Fibroblast of gingiva (primary cell): ENCODE measurements around the gene CDCP2.

Experiments
- DNase-seq: peaks from one replicate; pipeline ENCODE4 v3.0.0-alpha.2; 2011; ENCODE audit warnings: low read depth

CDCP2 gene

DNA sequence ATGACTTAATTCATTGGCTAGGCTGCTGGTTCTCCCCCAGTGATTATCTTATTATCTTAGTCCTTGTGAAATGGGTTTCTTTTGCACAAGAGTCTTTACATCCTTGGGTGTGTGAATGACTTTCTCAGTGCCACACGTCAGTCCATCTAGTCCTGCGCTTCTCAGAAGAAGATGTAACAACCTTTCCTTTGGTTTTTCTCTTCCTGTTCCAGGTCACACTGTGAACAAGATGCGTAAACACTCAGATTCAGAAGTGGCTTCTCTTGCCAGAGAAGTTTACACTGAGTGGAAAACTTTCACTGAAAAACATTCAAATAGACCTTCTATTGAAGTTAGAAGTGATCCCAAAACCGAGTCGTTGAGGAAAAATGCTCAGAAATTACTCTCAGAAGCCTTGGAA lies 64.4 kb downstream of the CDCP2 start:
- DNase-seq: no peak

DNA sequence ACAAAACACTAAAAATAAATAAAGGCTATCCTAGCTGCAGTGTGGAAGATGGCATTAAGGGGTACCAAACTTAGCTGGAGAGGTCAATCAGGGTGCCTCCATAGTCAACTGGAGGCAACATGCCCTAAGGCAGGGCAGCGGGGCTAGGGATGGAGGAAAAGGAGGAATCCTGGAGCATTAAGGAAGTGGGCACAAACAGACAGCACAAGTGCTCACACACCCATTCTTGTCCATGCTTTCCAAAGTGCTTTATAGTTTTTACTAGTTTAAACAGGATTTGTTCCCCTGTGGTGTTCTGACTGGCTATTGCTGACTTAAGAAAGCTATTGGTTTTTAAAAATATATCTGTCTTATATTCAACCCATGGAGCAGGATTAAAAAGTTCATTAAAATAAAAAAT lies 66.0 kb downstream of the CDCP2 start:
- DNase-seq: no peak

DNA sequence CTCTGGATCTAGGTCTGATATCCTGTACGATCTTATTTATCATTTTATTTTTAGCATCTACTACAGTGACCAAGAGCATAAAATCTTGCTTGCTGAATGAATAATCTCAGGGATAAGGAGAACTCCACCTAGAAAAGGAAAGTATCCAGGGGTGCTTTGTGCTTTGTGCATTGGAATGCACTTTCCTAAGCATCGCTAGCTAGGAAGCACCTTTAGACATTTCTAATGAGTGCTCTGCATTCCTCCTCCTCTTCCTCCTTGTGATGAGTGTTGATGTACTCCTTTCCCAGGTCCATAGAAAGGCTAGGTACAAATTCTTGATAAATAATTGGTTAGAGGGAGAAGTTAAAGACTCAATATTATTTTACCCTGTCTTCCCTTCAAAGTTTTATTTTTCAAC lies 68.0 kb downstream of the CDCP2 start:
- DNase-seq: no peak
